Measurements from ENCODE around the gene HOMEZ.

- no peak for TF ChIP-seq CTCF (IDR thresholded peaks at IDR 0.05)
- TF ChIP-seq POLR2A (IDR thresholded peaks at IDR 0.05): no peak
Measured at GRCh38 chr14:23299986-23300686, 14.2 kb upstream of the HOMEZ start.

All from ovary (tissue), 3 donors.